HG03064 (cell line): ENCODE results near the gene TMEM59.
"Not testable (repeated sequence)": the region's sequence is repeated elsewhere in the genome, so short reads cannot be mapped to it uniquely, and the experiment has no call there.

Experiments used
- ATAC-seq: cut with Tn5 transposase; IDR thresholded peaks from one replicate; pipeline ENCODE4 v1.9.1; 2021; ENCODE audit warnings: low read depth; ENCODE audit not compliant: unreplicated experiment

TMEM59 gene

DNA sequence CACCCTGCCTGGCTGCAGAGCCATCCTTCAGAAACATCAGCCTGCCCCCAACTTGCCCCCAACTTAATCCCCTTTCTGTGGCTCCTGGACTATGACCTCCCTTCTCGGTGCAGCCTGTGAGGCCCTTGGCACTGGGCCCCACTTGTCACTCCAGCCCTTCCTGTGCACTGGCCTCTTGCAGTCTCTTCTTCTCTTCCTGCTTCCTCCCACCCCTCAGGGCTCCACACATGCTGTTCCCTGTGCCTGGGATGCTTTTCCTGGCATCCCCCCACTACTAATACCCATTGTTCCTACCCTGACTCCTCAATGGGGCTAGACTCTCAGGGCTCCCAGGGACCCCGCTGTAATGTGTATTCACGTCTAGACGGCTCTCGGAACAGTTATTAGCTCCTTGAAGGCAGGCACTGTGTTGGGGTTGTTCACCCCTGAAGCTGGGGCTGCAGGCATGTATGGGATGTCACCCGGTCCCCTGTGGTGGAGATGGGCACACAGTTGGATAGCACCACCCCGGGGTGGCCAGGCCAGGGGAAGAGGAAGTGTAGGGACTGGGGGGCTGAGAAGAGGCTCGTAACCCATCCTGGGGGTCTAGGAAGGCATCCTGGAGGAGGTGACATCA lies 39.5 kb downstream of the TMEM59 start:
- ATAC-seq, result no peak

DNA sequence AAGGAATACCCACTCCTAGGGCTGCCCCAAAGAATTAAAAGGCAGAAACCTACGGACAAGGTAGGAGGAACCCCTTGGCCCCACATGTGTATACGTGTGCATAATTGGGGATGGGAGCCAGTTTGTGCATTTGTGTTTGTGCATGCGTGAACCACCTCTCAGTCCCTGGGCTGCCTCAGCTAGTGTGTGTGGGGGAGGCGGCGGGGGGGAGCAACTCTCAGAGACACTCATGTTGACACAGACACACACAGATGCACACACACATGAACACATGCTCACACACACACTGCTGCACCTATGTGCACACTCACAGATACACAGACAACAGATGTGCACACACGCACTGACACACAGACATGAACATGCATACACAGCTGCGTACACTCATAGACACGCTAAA lies 40.1 kb downstream of the TMEM59 start:
- no peak for ATAC-seq

DNA sequence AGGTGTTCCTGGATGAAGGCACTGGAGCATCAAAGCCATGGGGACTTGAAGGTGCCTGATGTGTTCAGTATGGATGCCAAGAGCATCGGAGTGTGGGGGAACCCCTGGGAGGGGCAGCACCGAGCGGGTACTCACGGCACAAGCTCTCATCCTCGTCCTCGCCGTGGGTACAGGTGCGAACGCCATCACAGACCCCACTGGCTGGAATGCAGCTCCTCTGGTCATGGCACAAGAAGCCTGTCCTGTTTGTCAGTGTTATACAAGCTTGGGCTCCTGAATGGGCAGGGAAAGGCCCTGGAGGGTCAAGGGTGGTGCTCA lies 41.0 kb downstream of the TMEM59 start:
- no peak for ATAC-seq

DNA sequence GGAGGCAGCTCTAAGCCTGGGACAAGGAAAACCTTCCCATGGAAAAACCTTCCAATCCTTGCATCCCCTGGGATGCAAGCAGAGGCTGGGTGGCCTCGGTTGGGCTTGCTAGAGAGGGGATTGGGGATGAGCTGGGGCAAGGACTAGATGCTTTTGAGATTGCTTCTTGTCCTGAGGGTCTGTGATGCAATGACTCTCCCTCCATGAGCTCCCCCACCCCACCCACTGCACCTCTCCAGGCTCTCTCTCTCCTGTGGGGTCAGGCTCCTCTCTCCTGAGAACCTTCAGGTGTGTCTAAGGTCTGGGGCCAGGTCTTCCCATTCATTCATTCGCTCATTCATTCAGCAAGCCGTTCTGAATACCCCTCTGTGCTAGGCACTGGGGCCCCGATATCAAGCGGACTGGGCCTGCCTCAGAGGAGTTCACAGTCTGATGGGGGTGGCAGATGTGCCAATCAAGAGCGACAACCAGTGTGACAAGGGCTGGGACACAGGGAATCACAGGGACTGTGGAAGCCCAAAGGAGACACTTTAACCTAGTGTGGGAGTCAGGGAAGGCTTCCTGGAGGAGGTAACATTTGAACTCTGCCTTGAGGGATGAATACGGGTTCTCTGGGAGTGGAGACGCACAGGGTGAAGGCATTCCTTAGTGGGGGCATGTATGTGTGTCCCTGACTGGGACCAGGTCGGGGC lies 41.5 kb downstream of the TMEM59 start:
- ATAC-seq, result no peak

DNA sequence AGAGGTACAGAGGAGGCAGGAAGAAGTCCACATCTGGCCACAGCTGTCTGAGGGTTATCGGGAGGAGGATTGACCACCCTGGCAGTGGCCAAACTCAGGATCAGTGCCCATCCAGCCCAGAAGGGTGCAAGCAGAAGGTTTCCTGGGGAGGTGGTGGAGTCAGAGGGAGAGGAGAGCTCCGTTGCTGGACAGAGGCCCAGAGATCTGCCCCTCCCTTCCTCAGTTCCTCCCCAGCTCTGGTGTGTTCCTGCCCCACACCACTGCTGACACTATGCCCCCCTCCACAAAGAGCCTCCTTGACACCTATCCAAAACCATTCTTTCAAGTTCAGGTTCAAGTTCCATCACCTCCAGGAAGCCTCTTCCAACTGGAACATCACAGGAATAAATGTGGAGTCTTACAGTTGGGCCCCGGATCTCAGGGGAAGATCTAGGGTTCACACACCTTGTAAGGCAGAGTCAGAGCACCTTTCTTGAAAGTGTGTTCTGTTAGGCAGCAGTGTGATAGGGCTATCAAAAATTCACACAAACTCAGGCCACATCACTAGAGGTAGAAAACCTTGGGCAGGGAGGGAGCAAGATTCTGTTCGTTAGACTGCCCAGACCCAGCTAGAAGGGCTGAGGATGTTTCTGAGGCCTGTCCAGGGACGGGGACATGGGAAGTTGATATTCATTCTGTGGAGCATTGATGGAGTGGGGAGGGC lies 42.4 kb downstream of the TMEM59 start:
- no peak for ATAC-seq

DNA sequence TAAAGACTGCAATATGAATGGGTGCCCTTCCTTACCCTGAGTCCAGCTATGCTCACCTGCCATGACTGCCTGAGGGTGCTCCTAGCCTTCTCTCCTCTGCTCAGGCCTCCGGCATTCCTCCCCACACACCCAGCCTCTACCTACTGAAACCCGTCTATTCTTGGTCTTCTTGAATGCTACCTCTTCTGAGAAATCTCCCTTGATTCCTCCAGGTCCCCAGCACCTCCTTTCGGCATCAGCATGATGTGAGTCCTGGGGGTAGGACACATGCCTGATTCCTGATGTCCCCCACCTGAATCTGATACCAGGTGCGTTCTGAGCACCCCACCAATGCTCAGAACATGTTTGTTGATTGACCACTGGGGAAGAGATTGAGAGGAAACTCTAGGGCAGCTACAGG lies 43.6 kb downstream of the TMEM59 start:
- no peak for ATAC-seq

DNA sequence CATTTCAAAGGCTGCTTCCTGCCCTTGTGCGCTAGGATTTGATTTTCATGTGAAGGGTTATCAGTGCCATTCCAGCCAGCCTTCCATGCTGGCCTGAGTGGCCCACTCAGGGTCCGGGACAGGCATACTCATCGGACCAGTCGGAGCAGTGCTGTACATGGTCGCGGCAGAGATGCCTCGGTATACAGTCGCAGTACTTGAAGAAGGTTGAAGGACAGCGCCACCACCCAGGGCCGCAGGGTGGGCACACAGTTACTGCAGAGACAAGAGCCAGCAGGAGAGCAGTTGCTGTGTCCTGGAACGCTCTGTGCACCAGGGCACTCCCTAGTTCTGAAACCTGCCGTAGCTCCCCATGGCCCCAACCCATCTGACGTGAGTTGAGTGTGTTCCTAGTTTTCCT lies 44.1 kb downstream of the TMEM59 start:
- ATAC-seq, result no peak

DNA sequence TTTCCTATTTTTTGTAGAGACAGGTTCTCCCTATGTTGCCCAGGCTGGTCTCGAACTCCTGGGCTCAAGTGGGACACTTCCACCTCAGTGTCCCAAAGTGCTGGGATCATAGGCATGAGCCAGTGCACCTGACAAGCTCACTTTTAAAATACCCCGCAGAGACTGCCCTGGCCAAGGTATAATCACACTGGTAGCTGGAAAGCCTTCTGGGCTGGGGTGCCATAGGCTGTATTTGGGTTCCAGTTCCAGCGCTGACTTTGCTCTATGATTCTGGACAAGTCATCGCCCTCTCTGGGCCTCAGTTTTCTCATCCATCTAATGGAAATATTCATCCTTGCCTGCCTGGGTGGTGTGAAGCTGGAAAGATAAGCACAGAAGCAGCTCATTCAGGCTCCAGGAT lies 45.4 kb downstream of the TMEM59 start:
- ATAC-seq, result no peak

DNA sequence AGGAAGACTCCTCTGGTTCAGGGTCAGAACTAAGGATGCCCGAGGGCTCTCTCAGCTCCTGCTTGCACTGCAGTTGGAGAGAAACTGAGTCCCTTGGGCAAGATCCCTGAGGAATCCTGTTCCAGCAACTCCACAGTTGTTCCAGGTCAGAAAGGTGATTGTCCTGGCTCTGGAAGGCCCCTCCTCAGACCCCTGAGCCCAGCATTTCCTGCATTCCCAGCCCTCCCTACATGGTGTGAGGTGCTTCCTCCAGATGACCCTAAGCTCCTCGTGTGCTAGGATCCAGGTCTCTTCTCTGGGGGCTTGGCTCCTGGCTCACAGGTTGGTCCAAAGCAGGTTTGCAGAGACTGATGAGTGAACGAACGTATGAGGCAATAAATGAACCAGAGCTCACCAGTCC lies 46.5 kb downstream of the TMEM59 start:
- ATAC-seq, result no peak

DNA sequence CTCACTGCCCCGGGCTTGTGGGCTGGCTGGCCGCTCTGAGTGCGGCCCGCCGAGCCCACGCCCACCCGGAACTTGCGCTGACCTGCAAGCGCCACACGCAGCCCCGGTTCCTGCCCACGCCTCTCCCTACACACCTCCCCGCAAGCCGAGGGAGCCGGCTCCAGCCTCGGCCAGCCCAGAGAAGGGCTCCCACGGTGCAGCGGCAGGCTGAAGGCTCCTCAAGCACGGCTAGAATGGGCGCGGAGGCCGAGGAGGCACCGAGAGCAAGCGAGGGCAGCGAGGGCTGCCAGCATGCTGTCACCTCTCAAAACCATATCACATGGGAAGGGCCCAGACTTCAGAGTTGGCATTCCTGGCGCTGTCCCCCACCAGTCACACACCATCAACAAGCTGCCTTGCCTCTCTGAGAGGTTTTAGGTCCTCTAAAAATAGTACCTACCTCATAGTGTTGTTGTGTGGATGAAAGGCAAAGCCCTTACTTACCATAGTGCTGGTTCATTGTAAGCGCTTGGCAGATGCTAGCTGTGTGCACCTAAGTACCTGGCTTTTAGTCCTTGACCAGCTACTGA lies 48.4 kb downstream of the TMEM59 start:
- ATAC-seq, result no peak

DNA sequence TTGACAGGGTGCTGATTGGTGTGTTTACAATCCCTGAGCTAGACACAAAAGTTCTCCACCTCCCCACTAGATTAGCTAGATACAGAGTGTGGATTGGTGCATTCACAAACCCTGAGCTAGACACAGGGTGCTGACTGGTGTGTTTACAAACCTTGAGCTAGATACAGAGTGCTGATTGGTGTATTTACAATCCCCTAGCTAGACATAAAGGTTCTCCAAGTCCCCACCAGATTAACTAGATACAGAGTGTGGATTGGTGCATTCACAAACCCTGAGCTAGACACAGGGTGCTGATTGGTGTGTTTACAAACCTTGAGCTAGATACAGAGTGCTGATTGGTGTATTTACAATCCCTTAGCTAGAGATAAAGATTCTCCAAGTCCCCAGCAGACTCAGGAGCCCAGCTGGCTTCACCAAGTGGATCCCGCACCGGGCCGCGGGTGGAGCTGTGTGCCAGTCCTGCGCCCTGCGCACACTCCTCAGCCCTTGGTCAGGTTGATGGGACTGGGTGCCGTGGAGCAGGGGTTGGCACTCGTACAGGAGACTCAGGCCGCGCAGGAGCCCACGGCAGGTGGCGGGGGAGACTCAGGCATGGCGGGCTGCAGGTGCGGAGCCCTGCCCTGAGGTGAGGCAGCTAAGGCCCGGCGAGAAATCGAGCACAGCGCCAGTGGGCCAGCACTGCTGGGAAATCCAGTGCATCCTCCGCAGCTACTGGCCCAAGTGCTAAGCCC lies 49.1 kb downstream of the TMEM59 start:
- not testable (repeated sequence) for ATAC-seq

DNA sequence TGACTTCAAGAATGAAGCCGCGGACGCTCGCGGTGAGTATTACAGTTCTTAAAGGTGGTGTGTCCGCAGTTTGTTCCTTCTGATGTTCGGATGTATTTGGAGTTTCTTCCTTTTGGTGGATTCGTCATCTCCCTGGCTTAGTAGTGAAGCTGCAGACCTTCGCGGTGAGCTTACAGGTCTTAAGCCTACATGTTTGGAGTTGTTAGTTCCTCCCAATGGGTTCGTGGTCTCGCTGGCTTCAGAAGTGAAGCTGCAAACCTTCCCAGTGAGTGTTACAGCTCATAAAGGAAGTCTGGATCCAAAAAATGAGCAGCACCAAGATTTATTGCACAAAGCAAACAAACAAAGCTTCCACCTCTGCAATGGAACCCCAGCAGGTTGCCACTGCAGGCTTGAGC lies 49.8 kb downstream of the TMEM59 start:
- no peak for ATAC-seq

DNA sequence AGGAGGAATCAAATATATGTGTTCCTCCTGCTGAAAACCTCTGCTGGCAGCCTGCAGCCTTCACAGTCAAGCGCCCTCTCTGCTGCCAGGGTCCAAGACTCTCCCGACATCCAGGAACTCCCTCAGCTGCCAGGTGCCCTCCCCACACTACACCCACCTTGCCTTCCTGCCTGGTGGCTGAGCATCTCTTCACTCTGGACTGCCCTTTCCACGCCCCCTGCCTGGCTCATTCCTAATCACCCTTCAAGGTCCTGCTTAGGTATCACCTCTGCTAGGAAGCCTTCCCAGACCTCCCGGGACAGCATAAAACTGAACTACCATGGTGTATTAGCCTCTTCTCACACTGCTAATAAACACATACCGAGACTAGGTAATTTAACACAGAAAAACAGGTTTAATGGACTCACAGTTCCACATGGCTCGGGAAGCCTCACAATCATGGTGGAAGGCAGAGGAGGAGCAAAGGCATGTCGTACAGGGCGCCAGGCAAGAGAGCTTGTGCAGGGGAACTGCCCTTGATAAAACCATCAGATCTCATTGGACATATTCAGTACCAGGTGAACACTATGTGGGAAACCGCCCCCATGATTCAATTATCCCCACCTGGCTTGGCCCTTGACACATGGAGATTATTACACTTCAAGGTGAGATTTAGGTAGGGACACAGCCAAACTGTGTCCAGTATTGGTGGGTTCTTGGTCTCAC lies 50.3 kb downstream of the TMEM59 start:
- no peak for ATAC-seq

DNA sequence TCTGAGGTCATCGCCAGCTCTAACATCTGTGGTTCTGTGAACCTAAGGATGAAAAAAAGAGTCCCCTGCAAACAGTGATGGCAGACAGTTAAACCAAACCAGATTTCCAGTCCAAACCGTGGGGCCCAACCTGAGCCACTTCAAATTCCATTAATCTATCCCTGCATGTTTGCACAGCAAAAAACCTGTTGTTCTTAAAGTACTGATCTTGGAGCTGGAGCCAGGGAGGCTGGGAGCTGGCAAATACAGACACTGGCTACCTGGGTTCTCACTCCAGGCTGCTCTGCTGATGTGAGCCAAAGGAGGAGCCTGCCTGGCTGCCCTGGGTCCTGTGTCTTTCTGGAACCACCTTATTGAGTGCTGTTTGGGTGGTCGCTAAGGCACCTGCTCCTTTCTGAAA lies 51.4 kb downstream of the TMEM59 start:
- ATAC-seq, result no peak

DNA sequence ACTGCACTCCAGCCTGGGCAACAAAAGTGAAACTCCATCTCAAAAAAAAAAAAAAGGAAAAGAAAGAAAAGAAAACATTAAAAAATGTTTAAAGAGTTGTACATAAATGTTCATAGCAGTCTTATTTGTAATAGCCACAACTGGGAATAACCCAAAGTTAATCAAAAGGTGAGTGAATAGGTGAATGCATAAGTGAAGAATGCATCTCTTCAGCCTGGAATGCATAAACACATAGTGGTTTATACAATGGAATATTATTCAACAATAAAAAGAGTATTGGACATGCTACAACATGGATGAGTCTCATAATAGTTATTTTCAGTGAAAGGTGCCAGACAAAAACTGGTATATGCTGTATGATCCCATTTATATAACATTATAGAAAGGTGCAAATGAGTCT lies 53.1 kb downstream of the TMEM59 start:
- no peak for ATAC-seq

DNA sequence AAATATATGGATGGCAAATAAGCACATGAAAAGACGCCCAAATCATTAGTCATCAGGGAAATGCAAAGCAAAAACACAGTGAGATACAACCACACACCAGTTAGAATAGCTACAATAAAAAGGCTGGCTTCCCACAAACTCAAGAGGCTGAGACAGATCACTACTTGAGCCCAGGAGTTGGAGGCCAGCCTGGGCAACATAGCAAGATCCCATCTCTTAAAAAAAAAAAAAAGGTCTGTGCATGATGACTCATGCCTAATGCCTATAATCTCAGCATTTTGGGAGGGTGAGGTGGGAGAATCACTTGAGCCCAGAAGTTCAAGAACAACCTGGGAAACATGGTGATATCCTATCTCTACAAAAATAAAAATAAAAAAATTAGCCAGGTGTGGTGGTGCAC lies 54.8 kb downstream of the TMEM59 start:
- ATAC-seq, result no peak

DNA sequence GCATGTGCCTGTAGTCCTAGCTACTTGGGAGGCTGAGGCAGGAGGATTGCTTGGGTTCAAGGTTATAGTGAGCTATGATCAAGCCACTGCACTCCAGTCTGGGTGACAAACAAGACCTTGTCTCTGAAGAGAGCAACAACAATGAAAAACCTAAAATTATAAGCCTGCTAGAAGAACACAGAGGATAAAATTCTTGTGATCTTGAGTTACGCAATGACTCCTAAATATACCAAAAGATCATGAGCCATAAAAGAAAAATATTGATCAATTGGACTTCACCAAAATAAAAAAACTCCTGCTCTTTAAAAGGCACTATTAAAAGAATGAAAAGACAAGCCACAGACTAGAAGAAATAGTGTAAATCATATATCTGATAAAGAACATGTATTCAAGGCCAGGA lies 57.3 kb downstream of the TMEM59 start:
- no peak for ATAC-seq

DNA sequence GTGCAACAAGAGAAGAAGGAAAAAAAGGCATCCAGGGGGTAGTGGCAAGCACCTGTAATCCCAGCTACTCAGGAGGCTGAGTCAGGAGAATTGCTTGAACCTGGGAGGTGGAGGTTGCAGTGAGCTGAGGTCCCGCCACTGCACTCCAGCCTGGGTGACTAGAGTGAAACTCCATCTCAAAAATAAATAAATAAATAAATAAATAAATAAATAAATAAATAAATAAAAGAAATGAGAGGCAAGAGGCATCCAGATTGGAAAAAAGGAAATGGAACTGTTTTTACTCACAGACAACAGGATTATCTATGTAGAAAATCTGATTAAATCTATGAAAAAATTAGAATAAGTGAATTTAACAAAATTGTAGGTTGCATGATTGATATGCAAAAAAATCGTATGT lies 58.5 kb downstream of the TMEM59 start:
- not testable (repeated sequence) for ATAC-seq

DNA sequence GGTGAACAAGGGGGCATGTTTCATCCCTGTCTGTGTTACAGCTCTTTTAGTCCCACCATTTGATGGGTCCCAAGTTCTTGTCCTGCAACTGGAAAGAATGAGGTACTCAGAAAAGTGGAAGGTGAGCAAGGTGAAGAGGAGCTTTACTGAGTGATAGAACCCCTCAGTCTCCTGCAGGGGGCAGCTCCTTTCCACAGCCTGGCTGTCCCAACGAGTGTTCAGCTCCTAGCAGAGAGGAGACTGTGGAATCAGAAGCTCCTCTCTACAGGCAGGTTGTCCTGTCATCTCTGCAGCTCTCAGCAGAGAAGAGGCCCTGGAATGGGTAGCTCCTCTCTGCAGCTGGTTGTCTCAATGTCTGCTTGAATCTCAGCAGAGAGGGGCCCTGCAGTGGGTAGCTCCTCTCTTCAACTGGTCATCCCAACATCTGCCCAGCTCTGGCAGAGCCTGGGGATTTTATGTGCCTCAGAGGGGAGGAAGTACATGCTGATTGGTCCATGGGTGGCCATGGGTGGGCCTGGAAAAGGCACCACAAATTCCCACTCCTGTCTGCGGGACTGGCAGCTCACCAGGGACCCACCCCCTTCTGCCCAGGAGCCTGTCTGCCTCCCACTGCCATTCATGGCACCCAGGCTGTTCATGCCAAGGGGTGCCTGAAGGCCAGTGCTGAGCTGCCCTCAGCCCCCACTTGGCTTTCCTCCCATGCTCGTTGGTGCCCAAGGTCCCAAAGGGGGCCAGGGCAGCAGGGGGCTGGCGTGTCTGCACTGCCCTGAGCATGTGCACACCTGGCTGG lies 60.7 kb downstream of the TMEM59 start:
- no peak for ATAC-seq

DNA sequence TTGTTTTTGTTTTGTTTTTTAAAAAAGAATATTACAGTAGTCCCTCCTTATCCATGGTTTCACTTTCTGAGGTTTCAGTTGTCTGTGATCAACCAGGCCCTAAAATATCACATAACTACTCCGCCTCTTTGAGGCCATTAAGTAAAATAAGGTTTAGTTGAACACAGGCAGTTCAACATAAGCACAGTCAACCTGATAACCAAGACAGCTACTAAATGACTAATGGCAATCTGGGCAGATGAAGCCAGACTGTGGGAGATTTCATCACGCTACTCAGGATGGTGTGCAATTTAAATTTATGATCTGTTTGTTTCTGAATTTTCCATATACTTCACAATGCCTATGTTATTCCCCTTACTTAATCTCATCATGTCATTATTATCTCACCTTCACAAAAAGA lies 65.1 kb downstream of the TMEM59 start:
- ATAC-seq, result no peak
